ENCODE results near the gene UBALD2. TPM values are rescaled to one million over a fixed set of nuclear protein-coding genes. Genes with fewer than 3 reads are reported as not detected.

Gene UBALD2
- total and polyA plus RNA-seq, 2 of the 13 experiments (the other 11 are each of a cell fraction or from before 2014, with no cell fraction given), result 3.3 to 89.7 TPM

GRCh38 chr17:76238847-76239537 lies 26.2 kb upstream of the UBALD2 start:
- no TSS peak for BruUV-seq (replicated peaks)
- ChIA-PET CTCF (ENCODE audit: low intra/inter-chr PET ratio, low total read pairs) (no interaction called here), POLR2A (interaction anchor here (1.3 to 2.7 kb wide), 6 partner anchors 8 to 459 kb away, joined by 5 to 32 read pairs (median 12); partner anchors contain the start of gene UBALD2)
- Histone ChIP-seq H3K4me3 (replicated peaks in 1 of 3; ENCODE audit: insufficient read depth in 1 of 3, low read depth in 2 of 3, low read length in 3 of 3) (no peak overlapping the region), H3K27me3 (ENCODE audit: control insufficient read depth in 1 of 2, insufficient read depth in 2 of 2, low read length in 2 of 2) (peaks cover 12 to 46% of the 10 kb centered on the region in 2 experiments; a peak in 4 of 5 replicates), H2AFZ (ENCODE audit: low read length) (no peak overlapping the region), H3K9ac (ENCODE audit: insufficient read depth, low read depth, low read length) (no peak overlapping the region), H3K36me3 (replicated peaks in 1 of 2; ENCODE audit: control insufficient read depth in 1 of 2, insufficient read depth in 2 of 2, low read length in 2 of 2) (no peaks in the 10 kb centered on the region), H3K9me3 (ENCODE audit: low read length) (no peaks in the 10 kb centered on the region), H4K20me1 (ENCODE audit: insufficient read depth, low read length) (no peaks in the 10 kb centered on the region), H3K27ac (ENCODE audit: extremely low read length, insufficient read depth, low read length) (no peak overlapping the region), H3K4me1 (ENCODE audit: insufficient read depth, low read length) (peaks cover 41% of the 10 kb centered on the region), H3K4me2 (ENCODE audit: low read depth, low read length) (no peak overlapping the region; the same call in 1 of the 2 replicates), H3K79me2 (ENCODE audit: insufficient read depth, low read length) (no peaks in the 10 kb centered on the region)
- DNase-seq (ENCODE audit: low spot score) (no peak), FAIRE-seq (no peak), ATAC-seq (no peak)
- intact Hi-C loops (cut with micrococcal nuclease; ENCODE audit: unreplicated experiment) (loop anchor here (1.0 to 2.0 kb wide), 3 partner anchors 18 to 40 kb away; no protein-coding TSS in a partner anchor), in situ Hi-C loops (cut with HindIII; ENCODE audit: extremely low pct_ligation_motif_present, low pct_unique_long_range_greater_than_20kb) (no loop called here)
- WGBS (ENCODE audit: low lambda C conversion rate), result 56% methylated on average over 11 of the region's 11 CpGs
- TF ChIP-seq ZFP36L2 (CRISPR knock-in tag; IDR thresholded peaks at IDR 0.05), result no peak
- no peak for TF ChIP-seq ZNF430 (CRISPR knock-in tag; IDR thresholded peaks at IDR 0.05)
- no peak for TF ChIP-seq ZNF609 (CRISPR knock-in tag; IDR thresholded peaks at IDR 0.05; ENCODE audit: borderline replicate concordance)
- TF ChIP-seq, protein P1, sequence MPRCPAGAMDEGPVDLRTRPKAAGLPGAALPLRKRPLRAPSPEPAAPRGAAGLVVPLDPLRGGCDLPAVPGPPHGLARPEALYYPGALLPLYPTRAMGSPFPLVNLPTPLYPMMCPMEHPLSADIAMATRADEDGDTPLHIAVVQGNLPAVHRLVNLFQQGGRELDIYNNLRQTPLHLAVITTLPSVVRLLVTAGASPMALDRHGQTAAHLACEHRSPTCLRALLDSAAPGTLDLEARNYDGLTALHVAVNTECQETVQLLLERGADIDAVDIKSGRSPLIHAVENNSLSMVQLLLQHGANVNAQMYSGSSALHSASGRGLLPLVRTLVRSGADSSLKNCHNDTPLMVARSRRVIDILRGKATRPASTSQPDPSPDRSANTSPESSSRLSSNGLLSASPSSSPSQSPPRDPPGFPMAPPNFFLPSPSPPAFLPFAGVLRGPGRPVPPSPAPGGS (CRISPR knock-in tag; IDR thresholded peaks at IDR 0.05), result no peak
- TF ChIP-seq, protein P2, sequence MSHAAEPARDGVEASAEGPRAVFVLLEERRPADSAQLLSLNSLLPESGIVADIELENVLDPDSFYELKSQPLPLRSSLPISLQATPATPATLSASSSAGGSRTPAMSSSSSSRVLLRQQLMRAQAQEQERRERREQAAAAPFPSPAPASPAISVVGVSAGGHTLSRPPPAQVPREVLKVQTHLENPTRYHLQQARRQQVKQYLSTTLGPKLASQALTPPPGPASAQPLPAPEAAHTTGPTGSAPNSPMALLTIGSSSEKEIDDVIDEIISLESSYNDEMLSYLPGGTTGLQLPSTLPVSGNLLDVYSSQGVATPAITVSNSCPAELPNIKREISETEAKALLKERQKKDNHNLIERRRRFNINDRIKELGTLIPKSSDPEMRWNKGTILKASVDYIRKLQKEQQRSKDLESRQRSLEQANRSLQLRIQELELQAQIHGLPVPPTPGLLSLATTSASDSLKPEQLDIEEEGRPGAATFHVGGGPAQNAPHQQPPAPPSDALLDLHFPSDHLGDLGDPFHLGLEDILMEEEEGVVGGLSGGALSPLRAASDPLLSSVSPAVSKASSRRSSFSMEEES (CRISPR knock-in tag; IDR thresholded peaks at IDR 0.05), result no peak
- TF ChIP-seq MED13 (CRISPR knock-in tag; IDR thresholded peaks at IDR 0.05), result no peak
- TF ChIP-seq KDM5B (CRISPR knock-in tag; IDR thresholded peaks at IDR 0.05; ENCODE audit: borderline replicate concordance), result no peak
- no peak for TF ChIP-seq PBX3 (CRISPR knock-in tag; IDR thresholded peaks at IDR 0.05; ENCODE audit: borderline replicate concordance)
- no peak for TF ChIP-seq ZNF496 (CRISPR knock-in tag; IDR thresholded peaks at IDR 0.05; ENCODE audit: insufficient replicate concordance)

Measured in HepG2 (cell line).